AG04450 (cell line): ENCODE results near the gene NPIPA1. TPM values are rescaled to one million over a fixed set of nuclear protein-coding genes. Genes with fewer than 3 reads are reported as not detected.
"Not testable (repeated sequence)": the region's sequence is repeated elsewhere in the genome, so short reads cannot be mapped to it uniquely, and the experiment has no call there.

Source experiments
- CTCF ChIA-PET: fragments of 300-600, 350-600 bp; formaldehyde crosslinking; extraction: SDS; loops from one replicate; lab custom pipeline; 2022; ENCODE audit warnings: antibody characterized with exemption, inconsistent platforms; lab: Charles Lee
- POLR2A ChIA-PET: fragments of 350-600 bp; formaldehyde crosslinking; extraction: SDS; loops from one replicate; lab custom pipeline; 2021; ENCODE audit warnings: antibody characterized with exemption, inconsistent platforms; lab: Yijun Ruan, JAX
- DNase-seq: peaks from one replicate; pipeline ENCODE4 v3.0.0-alpha.2; 2011; ENCODE audit warnings: low read depth, low spot score
- H3K27ac ChIP-seq: one replicate; pipeline ENCODE4 v1.5.1; 2012; ENCODE audit warnings: low read depth, low read length, control low read depth
- H3K27me3 ChIP-seq: one replicate; pipeline ENCODE4 v1.6.0; 2012; ENCODE audit warnings: low read length; ENCODE audit not compliant: control insufficient read depth, insufficient read depth
- H3K4me3 ChIP-seq: 2 replicates; pipeline ENCODE4 v1.5.1; 2011; ENCODE audit warnings: mild to moderate bottlenecking, low read depth, low read length, control low read depth
- H3K9me3 ChIP-seq: 2 replicates; pipeline ENCODE4 v1.5.1; 2012; ENCODE audit warnings: low read length; ENCODE audit not compliant: control insufficient read depth, insufficient read depth
- polyA plus RNA-seq: library from polyadenylated mRNA; depleted of rRNA; stranded (reverse); fragments of >200 nt; gene quantifications from 2 replicates; pipeline ENCODE4 v1.2.3, GENCODE V29; 2011

The NPIPA1 gene
- polyA plus RNA-seq, 1 experiment: 63.4 TPM

GRCh38 chr16:14912588-14912987 is 24.7 kb upstream of the NPIPA1 start:
- H3K4me3 ChIP-seq, H3K27me3 ChIP-seq, CTCF ChIA-PET, DNase-seq, H3K9me3 ChIP-seq, H3K27ac ChIP-seq, POLR2A ChIA-PET: not testable (repeated sequence)

- CTCF ChIA-PET, H3K9me3 ChIP-seq, DNase-seq: not testable (repeated sequence)
Observed at GRCh38 chr16:14918504-14918903, 18.7 kb upstream of the NPIPA1 start.

GRCh38 chr16:14919837-14920600 is 17.2 kb upstream of the NPIPA1 start:
- H3K27me3 ChIP-seq, H3K9me3 ChIP-seq, H3K4me3 ChIP-seq, CTCF ChIA-PET, H3K27ac ChIP-seq, POLR2A ChIA-PET, DNase-seq: not testable (repeated sequence)

More at GRCh38 chr16:14918504-14918903, 18.7 kb upstream of the NPIPA1 start:
- H3K27ac ChIP-seq, H3K27me3 ChIP-seq, H3K4me3 ChIP-seq, POLR2A ChIA-PET: not testable (repeated sequence)

- H3K9me3 ChIP-seq, POLR2A ChIA-PET, DNase-seq, H3K27me3 ChIP-seq, H3K27ac ChIP-seq, CTCF ChIA-PET, H3K4me3 ChIP-seq: not testable (repeated sequence)
Observed at GRCh38 chr16:14922285-14922684, 15.0 kb upstream of the NPIPA1 start.

- H3K27me3 ChIP-seq, H3K4me3 ChIP-seq, POLR2A ChIA-PET, H3K9me3 ChIP-seq, H3K27ac ChIP-seq, CTCF ChIA-PET, DNase-seq: not testable (repeated sequence)
Observed at GRCh38 chr16:14922968-14923367, 14.3 kb upstream of the NPIPA1 start.

GRCh38 chr16:14923394-14924088 is 13.7 kb upstream of the NPIPA1 start:
- H3K9me3 ChIP-seq, DNase-seq, H3K27ac ChIP-seq, CTCF ChIA-PET, H3K27me3 ChIP-seq, H3K4me3 ChIP-seq, POLR2A ChIA-PET: not testable (repeated sequence)

GRCh38 chr16:14924359-14924758 is 12.9 kb upstream of the NPIPA1 start:
- POLR2A ChIA-PET, DNase-seq, H3K27ac ChIP-seq, CTCF ChIA-PET, H3K4me3 ChIP-seq, H3K9me3 ChIP-seq, H3K27me3 ChIP-seq: not testable (repeated sequence)

GRCh38 chr16:14924982-14925381 is 12.3 kb upstream of the NPIPA1 start:
- H3K4me3 ChIP-seq, POLR2A ChIA-PET, DNase-seq, H3K27me3 ChIP-seq, H3K9me3 ChIP-seq, H3K27ac ChIP-seq, CTCF ChIA-PET: not testable (repeated sequence)

GRCh38 chr16:14928064-14928714 is 9.1 kb upstream of the NPIPA1 start:
- H3K27me3 ChIP-seq, H3K27ac ChIP-seq, DNase-seq, H3K4me3 ChIP-seq, CTCF ChIA-PET, POLR2A ChIA-PET, H3K9me3 ChIP-seq: not testable (repeated sequence)

GRCh38 chr16:14929176-14929575 is 8.1 kb upstream of the NPIPA1 start:
- DNase-seq, H3K27me3 ChIP-seq, H3K27ac ChIP-seq, POLR2A ChIA-PET, CTCF ChIA-PET, H3K4me3 ChIP-seq, H3K9me3 ChIP-seq: not testable (repeated sequence)

- DNase-seq, H3K9me3 ChIP-seq, H3K4me3 ChIP-seq, H3K27me3 ChIP-seq, CTCF ChIA-PET, H3K27ac ChIP-seq, POLR2A ChIA-PET: not testable (repeated sequence)
Observed at GRCh38 chr16:14930246-14930645, 7.0 kb upstream of the NPIPA1 start.

- DNase-seq, H3K27me3 ChIP-seq, H3K27ac ChIP-seq, H3K9me3 ChIP-seq, CTCF ChIA-PET, H3K4me3 ChIP-seq, POLR2A ChIA-PET: not testable (repeated sequence)
Observed at GRCh38 chr16:14930971-14931370, 6.3 kb upstream of the NPIPA1 start.
